DMS 273 (cell line): ENCODE measurements around the gene NTF3.

Experiments used
- DNase-seq: peaks from one replicate; lab custom pipeline; 2025; ENCODE audit not compliant: unreplicated experiment; lab: John Stamatoyannopoulos, UW

NTF3 gene

GRCh38 chr12:5430641-5431603, 986 bp upstream of the NTF3 start:
- DNase-seq = no peak

- no peak for DNase-seq
Measured at GRCh38 chr12:5433081-5433844, 1.4 kb downstream of the NTF3 start.

- no peak for DNase-seq
Measured at GRCh38 chr12:5433845-5434646, 2.1 kb downstream of the NTF3 start.

- no peak for DNase-seq
Measured at GRCh38 chr12:5434647-5435560, 3.0 kb downstream of the NTF3 start.

GRCh38 chr12:5437182-5437583, 5.3 kb downstream of the NTF3 start:
- no peak for DNase-seq

- DNase-seq = no peak
Measured at GRCh38 chr12:5437589-5437988, 5.7 kb downstream of the NTF3 start.

- no peak for DNase-seq
Measured at GRCh38 chr12:5438671-5439200, 6.8 kb downstream of the NTF3 start.

- DNase-seq = no peak
Measured at GRCh38 chr12:5439371-5439771, 7.5 kb downstream of the NTF3 start.

GRCh38 chr12:5439788-5440300, 7.9 kb downstream of the NTF3 start:
- DNase-seq = no peak

GRCh38 chr12:5440978-5441377, 9.1 kb downstream of the NTF3 start:
- DNase-seq = no peak

GRCh38 chr12:5441497-5442236, 9.8 kb downstream of the NTF3 start:
- no peak for DNase-seq

GRCh38 chr12:5442251-5443006, 10.5 kb downstream of the NTF3 start:
- DNase-seq = peak; percentile 5

- no peak for DNase-seq
Measured at GRCh38 chr12:5444520-5444919, 12.6 kb downstream of the NTF3 start.

GRCh38 chr12:5447320-5447719, 15.4 kb downstream of the NTF3 start:
- no peak for DNase-seq

- no peak for DNase-seq
Measured at GRCh38 chr12:5451251-5451650, 19.3 kb downstream of the NTF3 start.

- no peak for DNase-seq
Measured at GRCh38 chr12:5452569-5452968, 20.7 kb downstream of the NTF3 start.

- no peak for DNase-seq
Measured at GRCh38 chr12:5453466-5453865, 21.6 kb downstream of the NTF3 start.

- no peak for DNase-seq
Measured at GRCh38 chr12:5455045-5455444, 23.1 kb downstream of the NTF3 start.
